Mesendoderm (in vitro differentiated cells): ENCODE measurements around the gene VAT1L.
A peak's percentile ranks its signal among the peaks of the same experiment; 100 is the strongest.

Experiments
- DNase-seq: peaks from one replicate; pipeline ENCODE4 v3.0.0; 2013
- H2AK5ac ChIP-seq: 2 replicates; pipeline ENCODE4 v1.6.1; 2013; ENCODE audit warnings: low read length, inconsistent platforms
- H2BK120ac ChIP-seq: 2 replicates; pipeline ENCODE4 v1.6.1; 2013; ENCODE audit warnings: low read depth, mild to moderate bottlenecking, low read length, moderate library complexity, mixed read lengths
- H2BK15ac ChIP-seq: replicated peaks from 2 replicates; pipeline ENCODE4 v1.6.1; 2013; ENCODE audit warnings: low read depth, mild to moderate bottlenecking, moderate library complexity
- H2BK5ac ChIP-seq: 2 replicates; pipeline ENCODE4 v1.6.1; 2013; ENCODE audit warnings: low read length, inconsistent platforms
- H3K18ac ChIP-seq: 2 replicates; pipeline ENCODE4 v1.6.1; 2013; ENCODE audit warnings: mild to moderate bottlenecking, low read length, mixed read lengths
- H3K23ac ChIP-seq: one replicate; pipeline ENCODE4 v1.6.1; 2013; ENCODE audit warnings: low read length
- H3K27ac ChIP-seq: 2 replicates; pipeline ENCODE4 v1.5.1; 2013; ENCODE audit warnings: low read depth, mild to moderate bottlenecking, inconsistent platforms, low read length, moderate library complexity
- H3K27me3 ChIP-seq: 2 replicates; pipeline ENCODE4 v1.6.1; 2013; ENCODE audit warnings: low read length, control low read depth, mild to moderate bottlenecking, inconsistent platforms; ENCODE audit not compliant: insufficient read depth, poor library complexity
- H3K36me3 ChIP-seq: 2 replicates; pipeline ENCODE4 v1.6.1; 2013; ENCODE audit warnings: low read length, inconsistent platforms; ENCODE audit not compliant: control insufficient read depth, insufficient read depth
- H3K4ac ChIP-seq: one replicate; pipeline ENCODE4 v1.6.1; 2013; ENCODE audit warnings: low read depth, mild to moderate bottlenecking, low read length, moderate library complexity
- H3K4me1 ChIP-seq: 2 replicates; pipeline ENCODE4 v1.6.1; 2013; ENCODE audit warnings: low read depth, low read length, inconsistent platforms; ENCODE audit not compliant: control insufficient read depth
- H3K4me2 ChIP-seq: 2 replicates; pipeline ENCODE4 v1.6.1; 2013; ENCODE audit warnings: low read length
- H3K4me3 ChIP-seq: 2 replicates; pipeline ENCODE4 v1.5.1; 2013; ENCODE audit warnings: mild to moderate bottlenecking, low read length
- H3K56ac ChIP-seq: one replicate; pipeline ENCODE4 v1.6.1; 2013; ENCODE audit warnings: low read length
- H3K79me1 ChIP-seq: 2 replicates; pipeline ENCODE4 v1.6.1; 2013; ENCODE audit warnings: low read length, inconsistent platforms
- H3K79me2 ChIP-seq: 2 replicates; pipeline ENCODE4 v1.6.1; 2013; ENCODE audit warnings: mild to moderate bottlenecking, low read length; ENCODE audit not compliant: control insufficient read depth, insufficient read depth
- H3K9ac ChIP-seq: 2 replicates; pipeline ENCODE4 v1.6.1; 2013; ENCODE audit warnings: low read length, inconsistent platforms
- H4K5ac ChIP-seq: one replicate; pipeline ENCODE4 v1.6.1; 2013; ENCODE audit warnings: low read length
- H4K8ac ChIP-seq: one replicate; pipeline ENCODE4 v1.6.1; 2013; ENCODE audit warnings: low read depth, mild to moderate bottlenecking, control low read depth, low read length, moderate library complexity
- WGBS: extraction: QIAGEN DNeasy Blood & Tissue Kit; methylation state at CpG from one replicate; pipeline ENCODE4 v1.1.7; 2013; ENCODE audit warnings: low lambda C conversion rate, missing lambda C conversion rate; ENCODE audit not compliant: insufficient coverage; ENCODE audit errors: extremely low coverage; 5-methylcytosine and 5-hydroxymethylcytosine counted together

The VAT1L gene

GRCh38 chr16:77967054-77967904 is 178.9 kb downstream of the VAT1L start:
- Histone ChIP-seq H3K79me1 (no peaks in the 10 kb centered on the region), H3K4ac (no peak overlapping the region), H3K27ac (peak overlapping the region; percentile 75), H4K8ac (peak overlapping the region; percentile 84), H2BK15ac (no peak overlapping the region), H3K23ac (no peak overlapping the region), H2BK5ac (no peak overlapping the region), H4K5ac (no peak overlapping the region), H3K36me3 (no peaks in the 10 kb centered on the region), H3K79me2 (no peaks in the 10 kb centered on the region), H3K4me1 (peaks cover 13% of the 10 kb centered on the region), H2AK5ac (no peak overlapping the region), H3K4me2 (no peak overlapping the region), H2BK120ac (no peak overlapping the region), H3K18ac (peak overlapping the region; percentile 68), H3K27me3 (no peaks in the 10 kb centered on the region), H3K9ac (no peak overlapping the region), H3K56ac (no peak overlapping the region), H3K4me3 (no peak overlapping the region)
- peak; percentile 79 for DNase-seq
- WGBS, result no CpG with 5 or more reads among the region's 7 CpGs

GRCh38 chr16:77969861-77970260 is 181.5 kb downstream of the VAT1L start:
- no peak overlapping the region for H3K23ac ChIP-seq
- H3K27ac ChIP-seq, result no peak overlapping the region
- H4K5ac ChIP-seq, result no peak overlapping the region
- H3K4me2 ChIP-seq, result no peak overlapping the region
- H3K4ac ChIP-seq, result peak overlapping the region; percentile 40
- no peaks in the 10 kb centered on the region for H3K79me1 ChIP-seq
- peak overlapping the region; percentile 54 for H3K18ac ChIP-seq
- H2BK5ac ChIP-seq, result no peak overlapping the region
- no peak overlapping the region for H3K56ac ChIP-seq
- H3K4me1 ChIP-seq, result peaks cover 11% of the 10 kb centered on the region
- no peak for DNase-seq
- H3K36me3 ChIP-seq, result no peaks in the 10 kb centered on the region
- H2AK5ac ChIP-seq, result no peak overlapping the region
- no peaks in the 10 kb centered on the region for H3K27me3 ChIP-seq
- no peak overlapping the region for H2BK120ac ChIP-seq
- no peak overlapping the region for H3K4me3 ChIP-seq
- H4K8ac ChIP-seq, result no peak overlapping the region
- no peaks in the 10 kb centered on the region for H3K79me2 ChIP-seq
- WGBS, result no CpG with 5 or more reads among the region's 6 CpGs
- H3K9ac ChIP-seq, result no peak overlapping the region
- H2BK15ac ChIP-seq, result no peak overlapping the region

- no peak overlapping the region for H3K23ac ChIP-seq
- no peaks in the 10 kb centered on the region for H3K36me3 ChIP-seq
- H3K27me3 ChIP-seq, result no peaks in the 10 kb centered on the region
- H2BK5ac ChIP-seq, result no peak overlapping the region
- no peak for DNase-seq
- no peak overlapping the region for H3K18ac ChIP-seq
- H2AK5ac ChIP-seq, result no peak overlapping the region
- H2BK15ac ChIP-seq, result no peak overlapping the region
- H3K79me2 ChIP-seq, result no peaks in the 10 kb centered on the region
- H4K5ac ChIP-seq, result no peak overlapping the region
- peaks cover 11% of the 10 kb centered on the region for H3K4me1 ChIP-seq
- H3K4me3 ChIP-seq, result no peak overlapping the region
- H2BK120ac ChIP-seq, result no peak overlapping the region
- H3K9ac ChIP-seq, result no peak overlapping the region
- no peak overlapping the region for H3K4me2 ChIP-seq
- H3K27ac ChIP-seq, result no peak overlapping the region
- H3K56ac ChIP-seq, result no peak overlapping the region
- no peak overlapping the region for H3K4ac ChIP-seq
- no peak overlapping the region for H4K8ac ChIP-seq
- H3K79me1 ChIP-seq, result no peaks in the 10 kb centered on the region
These were observed 182.0 kb downstream of the VAT1L start for GRCh38 chr16:77970371-77970770.

GRCh38 chr16:77971306-77972061 is 183.1 kb downstream of the VAT1L start:
- Histone ChIP-seq H2BK15ac (no peak overlapping the region), H3K4me3 (no peak overlapping the region), H3K27me3 (no peaks in the 10 kb centered on the region), H3K18ac (peak overlapping the region; percentile 4), H2BK5ac (no peak overlapping the region), H3K4me1 (peaks cover 9% of the 10 kb centered on the region), H3K4me2 (no peak overlapping the region), H3K4ac (peak overlapping the region; percentile 84), H4K5ac (no peak overlapping the region), H2BK120ac (no peak overlapping the region), H3K79me1 (no peaks in the 10 kb centered on the region), H3K79me2 (no peaks in the 10 kb centered on the region), H3K56ac (peak overlapping the region; percentile 60), H3K9ac (no peak overlapping the region), H3K27ac (no peak overlapping the region), H3K36me3 (no peaks in the 10 kb centered on the region), H2AK5ac (no peak overlapping the region), H3K23ac (no peak overlapping the region), H4K8ac (no peak overlapping the region)
- DNase-seq, result peak; percentile 86
- no CpG with 5 or more reads among the region's 16 CpGs for WGBS

- Histone ChIP-seq H4K5ac (no peak overlapping the region), H3K4me1 (peaks cover 7% of the 10 kb centered on the region), H3K4me3 (no peak overlapping the region), H3K56ac (peak overlapping the region; percentile 60), H3K27me3 (no peaks in the 10 kb centered on the region), H3K79me2 (no peaks in the 10 kb centered on the region), H3K18ac (no peak overlapping the region), H3K79me1 (no peaks in the 10 kb centered on the region), H2BK15ac (no peak overlapping the region), H3K4me2 (no peak overlapping the region), H2AK5ac (no peak overlapping the region), H3K36me3 (no peaks in the 10 kb centered on the region), H3K4ac (no peak overlapping the region), H3K9ac (no peak overlapping the region), H2BK120ac (no peak overlapping the region), H4K8ac (no peak overlapping the region), H3K23ac (no peak overlapping the region), H2BK5ac (no peak overlapping the region), H3K27ac (no peak overlapping the region)
- no CpG with 5 or more reads among the region's 1 CpG for WGBS
- no peak for DNase-seq
These were observed 183.7 kb downstream of the VAT1L start for GRCh38 chr16:77972062-77972392.
